Dermis blood vessel endothelial cell (primary cell): ENCODE data around the gene RPA3. TPM values are rescaled to one million over a fixed set of nuclear protein-coding genes. Genes with fewer than 3 reads are reported as not detected.

Experiments
- DNase-seq: peaks from one replicate; pipeline ENCODE4 v3.0.0; 2010
- total RNA-seq: library from RNA; depleted of rRNA; stranded (reverse); fragments of >200 nt; gene quantifications from 2 replicates; pipeline ENCODE4 v1.2.3, GENCODE V29; 2014

RPA3 gene
- total RNA-seq, 1 donor from 2014 or later = 18.9 TPM

DNA sequence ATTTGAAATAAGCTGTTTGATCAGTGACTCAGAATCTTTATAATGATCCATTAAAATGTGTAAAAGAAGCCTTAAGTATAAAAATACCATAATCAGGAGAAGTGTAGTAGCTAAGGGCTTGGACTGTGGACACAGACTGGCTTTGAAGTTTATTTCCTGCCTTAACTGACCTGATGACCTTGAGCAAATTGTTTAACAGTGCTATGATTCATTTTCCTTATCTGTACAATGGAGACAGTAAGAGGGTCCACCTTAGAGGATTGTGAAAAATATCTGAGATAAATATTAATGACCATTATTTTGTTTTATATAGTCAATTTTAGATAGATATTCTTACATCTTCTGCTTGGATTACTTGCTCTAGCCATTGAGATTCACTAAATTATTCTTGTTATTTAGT, 13.3 kb upstream of the RPA3 start:
- DNase-seq = peak; percentile 77

GRCh38 chr7:7720750-7721621, 2.6 kb upstream of the RPA3 start:
- no peak for DNase-seq

- DNase-seq = no peak
These were observed 1.8 kb upstream of the RPA3 start for GRCh38 chr7:7720193-7720592.

- peak; percentile 70 for DNase-seq
These were observed 829 bp upstream of the RPA3 start for GRCh38 chr7:7719236-7719635.

DNA sequence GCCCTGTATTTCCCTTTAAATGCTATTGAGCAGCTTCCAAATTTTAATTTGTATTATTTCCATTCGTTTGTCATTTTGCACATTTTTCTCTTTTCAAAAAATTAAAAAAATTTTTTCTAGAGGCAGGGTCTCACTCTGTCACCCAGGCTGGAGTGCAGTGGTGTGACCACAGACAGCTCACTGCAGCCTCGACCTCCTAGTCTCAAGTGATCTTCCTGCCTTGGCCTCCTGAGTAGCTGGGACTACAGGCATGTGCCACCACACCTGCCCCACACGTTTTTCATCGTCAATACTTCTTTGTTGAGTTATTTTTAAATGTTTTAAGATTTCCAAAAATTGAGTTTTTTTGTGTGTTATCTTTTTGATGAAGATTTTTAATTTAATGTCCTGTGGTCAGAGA, 4.7 kb downstream of the RPA3 start:
- no peak for DNase-seq

- no peak for DNase-seq
These were observed 7.9 kb downstream of the RPA3 start for GRCh38 chr7:7710469-7710868.

DNA sequence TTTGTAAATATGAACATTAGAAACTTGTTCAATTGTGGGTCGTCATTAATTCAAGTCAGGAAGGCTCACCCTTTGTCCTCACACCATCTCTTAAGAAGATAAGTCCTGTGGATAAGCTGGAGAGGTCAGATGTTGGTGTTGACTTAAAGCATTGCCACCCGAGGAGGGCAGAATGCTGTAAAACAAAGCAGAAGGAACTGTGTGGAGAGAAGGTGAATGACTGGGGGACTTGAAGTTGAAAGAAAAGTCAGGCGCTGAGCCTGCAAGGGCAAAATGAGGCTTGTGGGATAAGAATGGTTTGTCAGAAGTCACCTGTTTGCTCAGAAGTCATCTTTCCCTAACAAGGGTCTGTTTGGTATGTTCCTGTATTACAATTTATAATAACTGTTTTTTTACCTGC, 9.1 kb downstream of the RPA3 start:
- no peak for DNase-seq

- no peak for DNase-seq
These were observed 10.6 kb downstream of the RPA3 start for GRCh38 chr7:7707806-7708205.

- no peak for DNase-seq
These were observed 11.2 kb downstream of the RPA3 start for GRCh38 chr7:7707246-7707645.

GRCh38 chr7:7706556-7707172, 11.7 kb downstream of the RPA3 start:
- no peak for DNase-seq

GRCh38 chr7:7706101-7706511, 12.3 kb downstream of the RPA3 start:
- DNase-seq = no peak

- no peak for DNase-seq
These were observed 13.1 kb downstream of the RPA3 start for GRCh38 chr7:7705318-7705717.

DNA sequence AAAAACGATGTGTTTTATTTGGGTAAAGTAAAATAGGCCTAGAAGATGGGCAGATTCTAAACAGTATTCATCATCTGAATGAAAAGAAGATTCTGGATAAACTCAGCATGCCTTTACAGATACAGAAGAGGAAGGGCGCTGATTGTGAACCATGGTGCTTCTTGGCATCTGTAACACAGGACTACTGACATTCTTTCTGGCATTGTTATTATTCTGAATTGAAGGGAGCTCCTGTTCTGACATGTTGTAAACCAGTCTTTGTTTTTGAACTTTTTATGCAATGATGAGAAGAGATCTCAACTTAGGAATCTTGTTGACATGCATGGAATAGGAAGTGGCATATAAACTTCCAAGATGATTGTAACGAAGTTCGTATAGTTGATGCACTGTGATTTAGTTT, 13.5 kb downstream of the RPA3 start:
- DNase-seq = no peak

- no peak for DNase-seq
These were observed 15.0 kb downstream of the RPA3 start for GRCh38 chr7:7703427-7703826.

DNA sequence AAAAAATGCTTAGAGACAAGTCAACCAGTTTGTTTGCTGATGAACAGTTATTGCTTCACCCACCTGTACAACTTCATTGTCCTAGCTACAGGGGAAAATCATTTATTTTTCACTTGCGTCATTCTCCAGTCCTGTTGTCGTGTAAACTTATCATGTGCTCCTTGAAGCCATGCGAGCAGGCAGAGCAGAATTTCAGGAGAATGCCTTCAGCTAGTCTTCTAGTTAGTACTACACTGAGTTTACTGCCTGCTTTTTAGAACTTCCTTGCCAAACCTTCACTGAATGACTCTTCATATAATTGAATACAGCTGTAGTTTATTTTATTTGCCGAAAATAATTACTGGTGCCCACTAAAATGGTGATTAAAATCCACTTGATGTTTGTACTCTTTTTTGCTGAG, 15.6 kb downstream of the RPA3 start:
- DNase-seq = no peak

DNA sequence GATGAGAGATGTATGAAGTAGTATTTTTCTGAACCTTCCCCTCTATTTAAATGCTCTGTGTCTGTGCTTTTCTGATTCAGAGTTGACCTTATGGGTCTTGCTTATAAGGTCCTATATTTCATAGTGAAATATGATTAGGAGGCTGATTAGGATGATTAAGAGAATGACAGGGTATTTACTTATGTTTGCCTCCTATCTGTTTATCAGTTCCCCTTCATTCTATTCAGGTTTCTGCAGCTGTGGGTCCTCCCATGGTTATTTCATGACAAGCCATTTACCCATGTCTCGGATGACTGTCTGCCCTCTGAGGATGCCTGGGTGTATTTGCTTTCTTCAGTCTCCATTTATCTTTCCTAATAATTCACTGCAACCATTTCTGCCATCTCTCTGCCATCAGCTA, 16.9 kb downstream of the RPA3 start:
- DNase-seq = no peak

DNA sequence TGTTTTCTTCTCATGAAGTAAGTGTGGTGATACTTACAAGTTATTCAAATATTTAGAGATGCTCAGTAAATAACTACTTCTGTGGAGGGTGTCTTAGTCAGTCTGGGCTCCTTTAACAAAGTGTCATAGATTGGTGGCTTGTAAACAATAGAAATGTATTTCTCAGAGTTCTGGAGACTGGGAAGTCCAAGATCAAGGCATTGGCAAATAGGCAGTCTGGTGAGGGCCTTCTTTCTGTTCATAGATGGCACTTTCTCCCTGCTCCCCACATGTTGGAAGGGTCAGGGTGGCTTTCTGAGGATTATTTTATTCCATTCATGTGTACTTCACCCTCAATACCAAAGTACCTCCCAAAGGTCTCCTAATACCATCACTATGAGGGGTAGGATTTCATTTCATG, 18.4 kb downstream of the RPA3 start:
- no peak for DNase-seq

DNA sequence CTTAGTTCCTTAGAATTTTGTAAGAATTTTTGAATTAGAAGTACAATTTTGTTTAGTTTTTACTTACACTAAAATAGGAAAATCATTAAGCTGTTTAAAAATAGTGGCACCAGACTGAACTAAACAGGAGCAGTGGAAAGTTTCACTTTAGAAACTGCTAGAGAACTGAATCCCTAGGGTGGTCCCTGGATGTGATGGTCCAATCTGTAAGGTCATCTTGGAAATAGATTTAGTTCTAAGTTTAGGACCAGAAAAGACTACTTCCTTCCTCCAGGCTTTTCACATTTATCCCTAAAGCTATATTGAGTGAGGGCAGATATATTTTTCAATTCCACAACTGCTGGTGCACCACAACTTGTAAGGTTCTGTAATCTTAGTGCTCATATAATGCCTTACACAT, 19.0 kb downstream of the RPA3 start:
- no peak for DNase-seq

DNA sequence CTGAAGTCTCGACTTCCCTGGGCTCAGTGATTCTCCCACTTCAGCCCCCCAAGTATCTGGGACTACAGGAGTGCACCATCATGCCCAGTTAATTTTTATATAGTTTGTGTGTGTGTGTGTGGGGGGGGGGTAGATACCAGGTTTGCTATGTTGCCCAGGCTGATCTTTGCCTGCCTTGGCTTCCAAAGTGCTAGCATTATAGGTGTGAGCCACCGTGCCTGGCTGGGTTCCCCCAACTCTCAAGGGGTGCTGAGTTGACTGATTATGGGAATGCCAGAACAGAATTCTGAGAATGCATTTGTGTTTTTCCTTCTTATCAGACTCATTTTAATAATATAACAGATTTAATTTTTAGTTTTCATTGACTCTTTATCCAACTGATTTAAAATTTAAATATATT, 19.5 kb downstream of the RPA3 start:
- DNase-seq = no peak

DNA sequence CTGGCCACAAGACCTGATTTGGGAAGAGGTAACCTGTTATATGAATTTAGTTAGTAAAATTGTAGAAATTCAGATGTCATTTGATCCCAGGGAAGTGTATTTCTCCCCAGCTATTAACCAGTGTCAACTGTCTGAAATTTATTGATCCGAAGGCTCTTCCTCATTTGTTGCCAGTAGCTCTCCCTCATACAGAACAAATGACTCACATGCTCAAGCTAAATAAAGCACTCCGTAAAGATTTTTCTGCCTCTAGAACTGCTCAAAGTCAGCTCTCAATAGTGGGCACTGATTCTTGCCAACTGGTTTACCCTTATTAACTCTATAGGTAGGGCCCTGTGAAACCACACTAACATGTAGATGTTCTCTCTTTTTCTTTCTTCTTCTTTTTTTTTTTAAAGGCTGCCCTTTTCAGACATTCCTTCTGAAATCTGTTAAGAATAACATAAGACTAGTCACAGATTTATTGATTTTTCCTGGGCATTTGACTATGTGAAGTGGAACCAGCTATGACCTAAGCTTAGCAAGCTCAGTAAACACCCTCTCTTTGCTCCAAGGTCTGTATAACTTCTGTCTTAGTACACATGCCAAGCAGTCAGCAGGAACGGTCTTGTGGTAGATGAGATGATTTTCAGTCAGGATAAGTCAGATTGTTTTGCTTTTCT, 21.8 kb downstream of the RPA3 start:
- DNase-seq = no peak

- no peak for DNase-seq
These were observed 23.1 kb downstream of the RPA3 start for GRCh38 chr7:7695111-7695817.

- no peak for DNase-seq
These were observed 23.9 kb downstream of the RPA3 start for GRCh38 chr7:7694542-7694941.

DNA sequence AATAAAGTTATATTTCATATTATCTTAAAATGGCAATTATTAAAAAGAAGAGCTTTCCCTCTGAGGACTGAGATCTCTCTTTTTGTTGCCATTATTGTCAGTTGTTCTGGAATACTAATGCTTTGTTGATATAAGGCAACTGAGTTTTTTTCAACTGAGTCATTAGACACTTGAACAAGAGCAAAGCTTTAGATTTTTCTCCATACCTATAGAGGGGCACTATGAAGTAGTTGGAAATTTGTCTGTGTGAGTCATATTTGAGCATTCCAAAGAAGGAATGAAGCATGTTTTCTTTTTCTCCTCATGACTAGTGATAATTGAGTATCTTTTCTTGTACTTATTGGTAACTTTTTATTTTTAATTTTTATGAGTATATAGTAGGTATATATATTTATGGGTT, 24.5 kb downstream of the RPA3 start:
- DNase-seq = peak; percentile 43
